ENCODE data around the gene CA11.
"Not testable (repeated sequence)": the region's sequence is repeated elsewhere in the genome, so short reads cannot be mapped to it uniquely, and the experiment has no call there.

- TF ChIP-seq POLR2A, POLR2AphosphoS5 (IDR thresholded peaks at IDR 0.05): not testable (repeated sequence)
- TF ChIP-seq, protein P1, sequence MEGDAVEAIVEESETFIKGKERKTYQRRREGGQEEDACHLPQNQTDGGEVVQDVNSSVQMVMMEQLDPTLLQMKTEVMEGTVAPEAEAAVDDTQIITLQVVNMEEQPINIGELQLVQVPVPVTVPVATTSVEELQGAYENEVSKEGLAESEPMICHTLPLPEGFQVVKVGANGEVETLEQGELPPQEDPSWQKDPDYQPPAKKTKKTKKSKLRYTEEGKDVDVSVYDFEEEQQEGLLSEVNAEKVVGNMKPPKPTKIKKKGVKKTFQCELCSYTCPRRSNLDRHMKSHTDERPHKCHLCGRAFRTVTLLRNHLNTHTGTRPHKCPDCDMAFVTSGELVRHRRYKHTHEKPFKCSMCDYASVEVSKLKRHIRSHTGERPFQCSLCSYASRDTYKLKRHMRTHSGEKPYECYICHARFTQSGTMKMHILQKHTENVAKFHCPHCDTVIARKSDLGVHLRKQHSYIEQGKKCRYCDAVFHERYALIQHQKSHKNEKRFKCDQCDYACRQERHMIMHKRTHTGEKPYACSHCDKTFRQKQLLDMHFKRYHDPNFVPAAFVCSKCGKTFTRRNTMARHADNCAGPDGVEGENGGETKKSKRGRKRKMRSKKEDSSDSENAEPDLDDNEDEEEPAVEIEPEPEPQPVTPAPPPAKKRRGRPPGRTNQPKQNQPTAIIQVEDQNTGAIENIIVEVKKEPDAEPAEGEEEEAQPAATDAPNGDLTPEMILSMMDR (IDR thresholded peaks at IDR 0.05): not testable (repeated sequence)
These were observed 11.8 kb upstream of the CA11 start for GRCh38 chr19:48657828-48658227.
